Measurements from ENCODE around the gene KIAA2012.
"Not testable (repeated sequence)": the region's sequence is repeated elsewhere in the genome, so short reads cannot be mapped to it uniquely, and the experiment has no call there.

Gene KIAA2012

DNA sequence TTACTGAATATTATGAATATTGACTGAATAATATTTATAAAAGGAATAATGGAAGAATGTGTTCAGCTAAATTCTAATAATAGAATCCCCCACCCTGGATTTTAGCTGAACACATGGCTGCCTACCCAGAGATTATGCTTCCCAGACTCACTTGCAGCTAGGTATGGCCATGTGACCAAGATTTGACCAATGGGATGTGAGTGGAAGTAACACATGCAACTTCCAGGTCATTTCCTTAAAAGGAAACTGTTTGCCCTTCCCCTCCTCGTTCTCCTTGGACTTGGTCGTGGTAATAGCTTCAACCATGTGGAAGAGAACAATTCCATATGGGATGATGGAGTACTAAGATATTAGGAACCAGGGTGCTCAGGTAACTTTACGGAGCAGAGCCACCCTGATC is 47.8 kb downstream of the KIAA2012 start:
- DNase-seq, result no peak

DNA sequence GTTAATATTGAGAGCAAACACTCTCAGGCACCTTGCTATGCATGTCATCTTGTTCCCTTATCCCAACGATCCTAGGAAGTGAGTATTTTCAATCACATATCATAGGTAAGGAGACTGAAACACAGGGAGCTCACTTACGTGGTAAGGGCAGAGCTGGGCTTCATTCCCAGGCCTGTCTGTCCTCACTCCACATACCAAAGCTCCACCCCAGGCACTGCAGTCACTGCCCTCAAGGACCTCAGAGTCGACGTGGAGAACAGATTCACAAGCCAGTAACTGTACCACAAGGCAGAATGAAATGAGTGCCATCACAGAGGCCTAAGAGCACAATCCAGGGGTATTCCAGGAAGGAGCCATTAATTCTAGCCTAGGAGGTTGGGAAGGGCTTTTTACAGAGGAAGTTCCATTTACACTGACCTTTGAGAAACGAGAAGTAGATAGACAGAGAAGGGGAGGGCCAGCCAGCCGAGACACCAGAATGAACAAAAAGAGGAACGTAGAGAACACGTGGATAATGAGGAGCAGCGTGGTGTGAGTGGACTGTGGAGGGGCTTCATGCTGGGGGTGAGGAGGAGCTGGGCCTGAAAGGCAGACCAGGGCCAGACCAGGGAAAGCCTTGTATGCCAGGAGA is 48.6 kb downstream of the KIAA2012 start:
- no peak for DNase-seq

DNA sequence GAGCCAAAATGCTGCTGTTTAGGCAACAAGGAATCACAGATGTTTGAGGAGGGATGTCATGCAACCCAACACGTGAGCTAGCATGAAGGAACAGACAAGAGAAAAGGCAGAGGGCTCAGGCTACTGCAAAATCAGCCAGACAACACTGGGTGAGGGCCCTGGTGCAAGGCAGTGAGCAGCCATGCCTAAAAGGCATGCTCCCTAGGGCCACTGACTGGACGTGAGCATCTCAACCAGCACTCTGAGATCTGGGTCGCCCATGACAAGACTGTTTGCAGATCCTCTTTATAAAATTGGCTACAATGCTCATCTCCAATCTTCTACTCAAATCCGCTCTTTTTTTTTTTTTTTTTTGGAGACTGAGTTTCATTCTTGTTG is 49.1 kb downstream of the KIAA2012 start:
- no peak for DNase-seq

DNA sequence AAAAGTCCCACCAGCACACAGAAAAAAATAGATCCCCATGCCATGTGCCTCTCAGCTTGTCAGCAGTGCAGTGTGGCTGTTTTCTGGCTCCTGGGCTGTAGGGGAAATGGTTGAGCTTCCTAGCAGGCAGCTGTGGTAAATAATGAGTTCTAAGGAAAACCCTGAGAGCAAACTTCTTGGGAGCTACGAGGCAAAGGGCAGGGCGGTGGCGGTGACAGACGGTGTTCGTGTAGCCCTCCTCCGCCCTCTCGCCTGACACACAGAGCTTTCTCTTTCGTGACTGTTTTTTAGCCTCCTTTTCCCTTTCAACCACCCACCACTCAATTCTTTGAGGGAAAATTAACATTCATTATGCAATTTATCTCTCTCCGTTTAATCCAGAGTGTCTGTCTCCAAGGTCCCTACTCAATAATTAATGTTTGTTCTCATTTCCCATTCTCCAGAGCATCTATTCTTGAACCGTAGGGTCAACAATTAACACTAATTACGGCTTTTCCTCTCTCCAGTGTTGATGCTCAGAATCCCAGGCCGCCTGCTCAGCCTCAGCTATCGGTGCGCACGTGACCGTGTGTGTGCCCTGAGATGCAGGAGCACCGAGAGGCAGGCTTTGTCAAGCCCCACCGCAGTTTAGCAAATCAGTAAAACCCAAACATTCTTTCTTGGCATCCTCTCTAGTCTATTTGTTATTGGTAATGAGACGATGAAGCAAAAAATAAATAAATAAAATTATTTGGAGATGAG is 50.1 kb downstream of the KIAA2012 start:
- no peak for DNase-seq

DNA sequence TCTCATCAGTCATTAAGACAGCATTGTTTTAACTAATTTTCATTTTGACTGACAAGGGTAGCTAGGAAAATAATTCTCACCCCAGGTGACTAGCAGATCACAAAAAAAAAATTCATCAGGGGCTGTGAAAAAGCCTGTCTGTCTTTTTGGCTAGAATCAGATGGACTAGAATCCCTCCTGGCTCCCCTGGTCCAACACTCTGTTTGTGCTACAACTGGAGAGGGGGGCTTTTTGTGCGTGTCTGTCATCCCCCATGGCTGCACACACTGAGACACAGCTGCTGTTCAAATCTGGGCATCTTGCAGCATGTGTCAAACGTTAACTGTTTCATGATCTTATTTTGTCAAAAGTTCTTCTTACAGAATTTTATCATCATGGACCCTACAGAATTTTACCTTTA is 51.2 kb downstream of the KIAA2012 start:
- DNase-seq, result no peak

DNA sequence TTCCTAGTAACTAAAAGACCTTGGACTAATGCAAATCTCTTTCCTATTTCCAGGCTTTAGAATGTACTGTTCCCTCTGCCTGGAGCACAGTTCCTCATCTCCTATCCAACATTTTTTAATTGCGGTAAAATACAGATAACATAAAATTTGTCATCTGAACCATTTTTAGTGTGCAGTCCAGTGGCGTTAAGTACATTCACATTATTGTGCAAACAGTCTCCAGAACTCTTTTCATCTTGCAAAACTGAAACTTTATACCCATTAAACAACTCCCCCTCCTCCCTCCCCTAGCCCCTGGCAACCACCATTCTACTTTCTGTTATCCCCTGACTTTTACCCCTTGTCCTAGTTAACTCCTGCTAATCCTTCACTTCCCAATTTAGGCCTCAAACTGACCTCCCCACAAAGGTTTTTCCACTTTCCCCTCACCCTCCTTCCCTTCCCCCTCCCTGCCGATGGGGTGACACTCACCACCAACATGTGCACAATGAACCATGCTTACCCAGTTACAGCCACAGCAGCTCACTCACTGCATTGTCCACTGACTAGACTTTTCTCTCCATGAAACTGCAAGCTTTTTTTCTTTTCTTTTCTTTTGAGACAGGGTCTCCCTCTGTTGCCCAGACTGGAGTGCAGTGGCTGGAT is 54.8 kb downstream of the KIAA2012 start:
- DNase-seq, result no peak

DNA sequence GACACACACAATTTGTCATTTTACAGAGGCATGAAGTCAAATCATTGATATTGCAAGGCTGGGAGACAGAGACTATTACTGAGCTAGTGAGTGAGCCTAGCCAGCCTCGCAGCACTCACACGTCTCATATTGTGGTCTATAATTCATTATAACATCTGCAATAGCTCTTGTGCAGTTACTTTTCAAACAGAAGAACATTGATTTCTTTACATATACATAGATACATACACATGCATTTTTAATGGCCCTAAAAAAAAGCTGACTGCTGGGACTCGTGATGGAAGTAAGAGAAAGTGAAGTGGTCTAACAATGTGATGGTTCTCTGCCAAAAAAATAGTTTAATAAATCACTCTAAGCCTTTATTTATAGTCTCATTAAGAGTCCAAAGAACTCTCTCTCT is 56.8 kb downstream of the KIAA2012 start:
- DNase-seq, result no peak

DNA sequence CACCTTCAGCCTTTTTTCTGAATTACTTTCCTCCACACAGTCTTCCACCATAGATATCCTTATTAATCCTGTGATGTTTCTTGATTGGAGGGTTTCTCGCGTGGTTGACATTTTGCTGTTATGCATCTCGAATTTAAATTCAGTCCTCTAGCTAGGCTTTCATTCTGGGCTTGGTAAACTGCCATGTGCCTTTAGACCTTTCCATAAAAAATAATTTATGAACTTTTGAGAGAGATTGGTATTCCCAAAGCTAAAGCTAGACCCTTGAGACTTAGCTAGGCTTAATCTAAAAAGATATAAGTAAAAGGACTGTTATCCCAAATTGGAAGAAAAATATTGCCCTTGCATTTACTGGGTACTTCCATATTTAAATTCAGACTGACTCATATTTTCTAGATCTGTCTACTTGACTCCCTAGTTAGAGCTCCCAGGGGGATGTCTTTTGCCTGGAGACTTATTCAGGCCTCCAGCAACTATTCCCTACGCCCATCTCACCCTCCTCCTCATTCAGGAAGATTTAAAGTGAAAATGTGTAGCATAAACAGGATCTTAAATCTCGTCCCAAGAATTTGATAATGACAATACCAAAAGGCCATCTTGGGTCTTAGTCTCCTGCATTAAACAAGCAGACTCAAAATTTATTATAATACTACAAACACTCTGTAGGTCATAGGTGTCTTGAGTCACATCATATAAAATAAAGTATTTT is 60.3 kb downstream of the KIAA2012 start:
- DNase-seq, result no peak

DNA sequence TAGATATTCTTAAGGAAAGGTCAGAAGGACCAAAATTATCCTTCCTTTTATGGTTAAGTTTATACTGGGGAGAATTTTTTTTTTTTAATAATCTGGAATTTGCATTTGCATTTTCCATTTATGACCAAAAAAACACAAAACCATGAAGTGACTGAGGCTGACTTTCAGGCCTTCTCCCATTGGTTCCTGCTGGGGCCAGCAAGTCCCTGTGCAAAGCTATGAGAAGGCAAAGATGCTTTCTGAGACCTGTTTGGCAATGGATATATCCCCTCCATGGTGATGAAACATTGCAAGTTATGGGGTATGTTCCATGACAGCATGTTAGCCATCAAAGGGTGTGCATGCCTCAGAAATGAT is 60.8 kb downstream of the KIAA2012 start:
- DNase-seq, result no peak

DNA sequence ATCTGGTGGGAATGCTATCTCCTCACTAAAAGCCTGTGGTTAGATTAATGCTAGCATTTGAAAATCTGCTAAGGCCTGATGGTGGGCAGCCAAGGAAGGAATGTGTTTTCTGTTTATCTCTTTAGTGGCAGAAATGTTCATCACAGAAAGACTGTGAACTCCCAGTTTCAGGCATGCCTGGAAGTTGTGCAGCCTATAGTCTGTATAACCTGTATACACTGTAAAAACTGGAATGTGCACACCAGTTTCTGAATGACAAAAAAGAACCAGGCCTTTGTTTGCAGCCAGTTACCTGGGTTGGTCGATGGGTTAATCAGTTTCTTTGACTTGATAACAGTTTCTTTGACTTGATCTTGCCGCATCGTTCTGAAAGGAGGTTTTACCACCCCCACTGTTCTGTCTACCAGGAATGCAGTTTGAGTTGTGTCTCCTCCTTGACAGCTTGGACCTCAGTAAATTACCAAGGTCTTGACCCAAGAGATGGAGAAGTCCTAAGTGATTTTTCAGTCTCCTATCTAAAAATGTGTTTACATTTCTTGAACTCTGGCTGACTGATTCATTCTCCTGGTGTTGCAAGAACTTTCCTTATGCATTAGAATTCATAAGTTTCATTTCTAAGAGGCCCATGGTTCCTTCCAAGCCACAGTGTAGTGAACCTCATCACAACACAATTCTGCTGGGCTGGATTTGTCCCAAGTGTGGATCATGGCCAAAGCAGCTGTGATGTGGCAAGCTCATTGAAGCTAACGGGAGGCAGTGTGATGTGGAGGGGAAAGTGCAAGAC is 62.2 kb downstream of the KIAA2012 start:
- DNase-seq, result no peak

DNA sequence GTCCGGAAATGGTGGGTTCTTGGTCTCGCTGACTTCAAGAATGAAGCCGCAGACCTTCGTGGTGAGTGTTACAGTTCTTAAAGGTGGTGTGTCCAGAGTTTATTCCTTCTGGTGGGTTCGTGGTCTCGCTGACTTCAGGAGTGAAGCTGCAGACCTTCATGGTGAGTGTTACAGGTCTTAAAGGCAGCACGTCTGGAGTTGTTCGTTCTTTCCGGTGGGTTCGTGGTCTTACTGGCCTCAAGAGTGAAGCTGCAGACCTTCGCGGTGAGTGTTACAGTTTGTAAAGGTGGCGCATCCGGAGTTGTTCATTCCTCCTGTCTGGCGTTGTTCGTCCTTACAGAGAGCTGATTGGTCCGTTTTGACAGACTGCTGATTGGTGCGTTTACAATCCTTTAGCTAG is 63.0 kb downstream of the KIAA2012 start:
- not testable (repeated sequence) for DNase-seq

DNA sequence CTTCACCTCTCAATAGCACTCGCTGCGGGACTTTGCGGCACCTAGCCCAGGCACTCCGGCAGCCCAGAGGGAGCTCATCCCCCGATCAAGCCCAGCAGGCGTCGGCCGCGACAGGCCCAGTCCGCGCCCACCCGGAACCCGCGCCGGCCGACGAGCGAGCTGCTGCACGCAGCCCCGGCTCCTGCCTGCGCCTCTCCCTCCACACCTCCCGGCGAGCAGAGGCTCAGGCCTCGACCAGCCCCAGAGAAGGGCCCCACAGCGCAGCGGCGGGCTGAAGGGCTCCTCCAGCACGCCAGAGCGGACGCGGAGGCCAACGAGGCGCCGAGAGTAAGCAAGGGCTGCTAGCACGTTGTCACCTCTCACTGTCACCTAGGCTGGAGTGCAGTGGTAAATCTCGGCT is 63.5 kb downstream of the KIAA2012 start:
- DNase-seq, result no peak

DNA sequence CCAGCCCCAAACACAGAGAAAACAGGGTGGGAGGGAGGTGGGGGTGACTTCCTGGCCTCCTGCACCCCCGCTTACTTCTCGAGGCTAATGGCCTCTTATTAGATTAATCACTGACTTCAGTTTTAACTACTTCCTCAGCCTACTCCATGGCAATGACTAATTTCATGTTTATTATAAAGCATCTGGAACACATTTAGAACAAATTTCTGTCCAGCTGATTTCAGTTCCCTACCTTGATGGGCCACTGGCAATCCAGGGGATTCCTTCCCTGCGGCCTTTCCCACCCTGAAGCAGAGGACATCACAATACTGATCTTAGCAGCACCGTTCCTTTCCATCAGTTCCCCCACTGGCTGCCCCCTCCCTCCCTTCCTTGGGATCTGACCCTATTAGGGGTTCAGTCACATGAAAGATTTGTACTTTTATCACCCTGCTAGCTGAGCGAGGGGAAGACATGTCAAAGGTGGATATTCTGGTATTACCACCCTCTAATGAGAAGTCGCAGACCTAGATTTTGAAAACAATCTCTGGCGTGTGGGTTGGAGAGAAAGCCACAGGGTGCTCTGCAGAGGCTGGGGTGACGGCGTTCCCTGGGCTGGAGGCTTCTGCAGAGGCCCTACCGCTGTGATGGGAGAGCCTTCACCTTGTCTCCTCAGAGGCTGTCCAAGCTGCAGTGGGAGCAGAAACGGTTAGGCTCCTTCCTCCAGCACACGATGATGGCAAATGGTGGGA is 67.6 kb downstream of the KIAA2012 start:
- DNase-seq, result no peak

DNA sequence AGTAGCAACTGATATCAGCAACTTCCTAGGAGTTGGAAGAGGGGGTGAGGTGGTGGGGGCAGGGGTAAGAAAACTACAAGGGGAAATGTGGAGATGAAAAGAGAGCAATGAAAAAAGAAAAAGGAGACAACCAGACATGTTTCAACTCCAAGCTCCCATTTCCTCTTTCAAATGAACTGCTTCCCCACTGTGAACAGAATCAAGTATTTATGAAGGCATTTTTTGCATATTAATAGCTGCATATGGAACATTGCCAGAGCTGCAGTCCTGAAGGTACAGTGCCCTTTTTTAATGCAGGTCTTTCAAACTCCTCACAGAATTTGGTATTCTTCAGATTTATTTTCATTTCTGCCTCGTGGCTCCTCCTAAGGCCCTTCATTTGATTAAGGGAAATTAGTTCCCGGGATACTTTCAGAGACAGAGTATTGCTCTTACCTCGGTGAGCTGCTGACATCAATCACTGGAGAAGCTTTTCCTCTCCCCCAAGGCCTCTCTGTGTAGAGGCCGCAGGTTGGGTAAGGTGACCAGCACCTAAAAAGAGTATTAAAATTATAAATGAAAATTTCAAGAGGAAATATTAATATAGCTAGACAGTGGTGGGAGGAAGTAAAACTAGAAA is 68.4 kb downstream of the KIAA2012 start:
- DNase-seq, result no peak

DNA sequence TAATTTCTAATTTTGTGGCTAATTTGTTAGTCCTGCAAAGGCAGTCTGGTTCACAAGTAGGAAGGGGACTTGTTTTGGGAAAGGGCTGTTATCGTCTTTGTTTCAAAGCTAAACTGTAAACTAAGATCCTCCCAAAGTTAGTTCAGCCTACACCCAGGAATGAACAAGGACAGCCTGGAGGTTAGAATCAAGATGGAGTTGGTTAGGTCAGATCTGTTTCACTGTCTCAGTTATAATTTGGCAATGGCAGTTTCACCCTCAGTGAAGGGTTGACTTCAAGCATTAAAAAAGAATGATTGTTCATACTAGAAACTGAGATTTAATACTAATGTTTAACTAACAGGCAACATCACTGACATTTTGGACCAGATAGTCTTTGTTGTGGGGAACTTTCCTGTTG is 69.5 kb downstream of the KIAA2012 start:
- DNase-seq, result no peak

DNA sequence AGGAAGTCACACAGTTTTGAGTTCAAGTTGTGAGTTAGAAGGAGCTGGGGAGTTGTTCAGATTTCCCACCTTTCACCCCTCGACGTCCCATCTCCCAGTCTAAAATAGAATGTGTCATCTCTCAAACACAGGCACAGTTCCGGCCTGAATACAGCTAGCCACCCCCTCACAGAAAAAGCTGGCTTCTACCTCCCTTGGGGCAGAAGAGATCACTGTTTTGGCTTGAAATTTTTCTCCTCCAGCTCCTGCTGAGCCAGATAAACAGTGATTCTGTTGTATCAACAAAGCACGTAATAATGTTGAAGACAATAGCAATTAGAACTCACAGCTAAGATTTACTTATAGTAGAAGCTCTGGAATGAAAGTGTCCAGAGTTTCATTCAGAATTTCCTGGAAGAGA is 74.7 kb downstream of the KIAA2012 start:
- no peak for DNase-seq

DNA sequence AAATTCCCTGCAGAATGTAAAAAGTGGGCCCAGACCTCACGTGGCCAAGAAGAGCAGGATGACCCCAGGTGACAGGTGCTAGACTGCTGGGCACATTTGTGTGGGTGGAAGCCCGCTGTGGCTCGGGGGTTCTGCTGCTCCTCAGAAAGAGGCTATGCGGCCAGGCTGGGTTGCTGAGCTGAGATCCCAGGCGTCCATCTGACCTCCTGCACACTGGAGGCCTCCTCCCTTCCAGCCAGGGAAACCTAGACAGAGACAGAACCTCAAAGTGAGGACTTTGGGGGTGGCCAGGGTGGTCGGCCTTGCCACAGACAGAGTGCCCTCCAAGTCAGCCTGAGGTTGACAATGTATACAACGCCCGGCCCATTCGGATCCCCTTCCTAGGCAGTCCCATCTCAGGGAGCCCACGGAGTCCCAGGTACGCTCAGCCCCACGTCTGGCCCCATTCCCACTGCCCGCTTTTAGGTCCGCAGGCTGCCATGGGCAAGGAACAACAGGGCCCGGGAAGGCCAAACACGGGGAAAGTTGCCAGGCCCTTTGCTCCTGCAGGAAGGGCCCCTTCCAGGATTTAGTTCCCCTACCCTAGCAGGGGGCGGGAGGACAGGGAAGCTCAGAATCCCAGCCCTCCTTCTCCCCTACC is 75.6 kb downstream of the KIAA2012 start:
- DNase-seq, result no peak

DNA sequence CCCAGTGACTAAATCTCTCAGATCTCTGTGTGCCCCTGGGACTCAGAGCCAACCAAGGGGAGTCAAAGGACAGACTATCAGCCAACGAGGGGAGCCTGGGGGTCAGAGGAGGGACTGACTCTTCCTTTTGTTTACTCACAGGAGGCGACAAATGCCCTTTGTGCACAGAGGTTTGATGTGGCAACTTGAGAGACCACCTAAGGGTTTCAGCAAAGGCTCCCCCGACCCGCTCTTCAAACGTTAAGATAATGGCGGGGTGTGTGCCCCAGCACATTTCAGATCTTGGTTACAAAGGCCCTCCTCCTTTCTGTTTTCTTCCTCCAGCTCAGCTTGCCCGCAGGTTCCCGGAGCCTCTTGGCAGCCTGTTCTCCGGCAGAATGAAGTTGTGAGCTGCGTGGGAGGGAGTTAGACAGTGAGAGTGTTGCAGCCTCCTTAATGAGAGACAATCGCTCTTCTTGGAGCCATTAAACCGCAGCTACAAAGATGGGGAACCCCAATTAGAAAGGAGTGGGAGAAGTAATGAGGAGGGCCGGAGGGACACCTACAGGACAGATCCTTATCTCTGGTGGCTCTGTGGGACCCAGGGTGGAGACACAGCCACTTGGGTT is 76.2 kb downstream of the KIAA2012 start:
- DNase-seq, result no peak

DNA sequence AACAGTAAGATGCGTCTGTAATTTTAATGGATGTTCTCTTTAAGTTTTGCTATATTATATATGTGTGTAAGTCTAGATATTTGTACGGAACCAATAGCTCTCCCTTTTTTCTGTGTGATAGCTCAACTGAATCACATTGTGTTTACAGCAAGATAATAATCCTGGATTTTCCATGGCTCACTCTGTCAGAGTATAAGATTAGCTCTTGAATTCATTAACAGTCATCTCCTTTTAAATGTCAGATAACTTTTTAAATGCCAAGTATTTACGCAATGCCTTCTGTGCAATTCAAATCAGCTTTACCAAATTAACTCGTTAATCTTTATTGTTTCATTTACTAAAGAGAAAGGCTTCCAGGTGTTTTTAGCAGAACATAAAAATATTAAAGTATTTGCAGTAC is 76.9 kb downstream of the KIAA2012 start:
- DNase-seq, result no peak

DNA sequence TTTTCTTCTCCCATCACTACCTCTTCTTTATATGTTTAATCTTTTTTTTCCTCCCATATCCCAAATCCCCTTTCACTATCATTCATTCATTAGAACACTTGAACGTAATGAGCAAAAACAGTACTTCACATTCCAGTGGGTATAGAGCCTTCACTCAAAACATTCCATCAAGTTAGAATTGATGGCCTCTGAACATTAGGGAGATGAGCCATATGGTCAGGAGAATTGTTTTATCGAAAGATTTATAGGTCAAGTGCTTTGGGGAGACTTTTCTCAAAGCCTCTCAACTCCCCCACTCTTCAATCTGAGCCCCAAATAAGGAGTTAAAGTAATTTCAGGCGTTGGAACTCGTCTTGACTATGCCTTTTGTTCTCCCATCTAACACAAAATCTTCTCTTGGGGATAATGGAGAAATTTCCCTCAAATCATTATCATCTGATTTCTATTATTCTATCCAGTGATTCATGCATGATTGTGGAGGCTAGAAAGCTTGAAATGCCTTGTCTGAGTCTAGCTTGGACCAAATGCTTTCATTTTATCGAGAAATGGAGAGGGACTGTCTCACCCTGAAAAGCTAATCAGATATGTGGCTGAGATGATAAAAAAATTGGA is 79.2 kb downstream of the KIAA2012 start:
- no peak for DNase-seq

Data from NCI-H2029 (cell line).